HG02588 (cell line): ENCODE measurements around the gene LRRC8C.

Source experiments
- ATAC-seq: cut with Tn5 transposase; IDR thresholded peaks from one replicate; pipeline ENCODE4 v1.9.1; 2021; ENCODE audit warnings: mild to moderate bottlenecking, moderate library complexity; ENCODE audit not compliant: unreplicated experiment

The LRRC8C gene

GRCh38 chr1:89727517-89728312 lies 94.8 kb downstream of the LRRC8C start:
- no peak for ATAC-seq

- ATAC-seq, result no peak
Measured at GRCh38 chr1:89728381-89728780, 95.5 kb downstream of the LRRC8C start.

- ATAC-seq, result no peak
Measured at GRCh38 chr1:89732206-89732605, 99.3 kb downstream of the LRRC8C start.

- ATAC-seq, result no peak
Measured at GRCh38 chr1:89732643-89733222, 99.8 kb downstream of the LRRC8C start.

- no peak for ATAC-seq
Measured at GRCh38 chr1:89733748-89734147, 100.8 kb downstream of the LRRC8C start.

GRCh38 chr1:89734442-89734841 lies 101.5 kb downstream of the LRRC8C start:
- ATAC-seq, result no peak

GRCh38 chr1:89735479-89735878 lies 102.6 kb downstream of the LRRC8C start:
- no peak for ATAC-seq

- no peak for ATAC-seq
Measured at GRCh38 chr1:89736937-89737733, 104.2 kb downstream of the LRRC8C start.

- ATAC-seq, result no peak
Measured at GRCh38 chr1:89737985-89738510, 105.1 kb downstream of the LRRC8C start.

- peak; percentile 72 for ATAC-seq
Measured at GRCh38 chr1:89739013-89739843, 106.3 kb downstream of the LRRC8C start.

- no peak for ATAC-seq
Measured at GRCh38 chr1:89739844-89740216, 106.9 kb downstream of the LRRC8C start.

GRCh38 chr1:89743788-89744187 lies 110.9 kb downstream of the LRRC8C start:
- no peak for ATAC-seq

- ATAC-seq, result no peak
Measured at GRCh38 chr1:89746424-89747149, 113.7 kb downstream of the LRRC8C start.

- ATAC-seq, result no peak
Measured at GRCh38 chr1:89753761-89754160, 120.8 kb downstream of the LRRC8C start.

- no peak for ATAC-seq
Measured at GRCh38 chr1:89754518-89754917, 121.6 kb downstream of the LRRC8C start.

- no peak for ATAC-seq
Measured at GRCh38 chr1:89755591-89755990, 122.7 kb downstream of the LRRC8C start.

GRCh38 chr1:89757532-89757931 lies 124.6 kb downstream of the LRRC8C start:
- no peak for ATAC-seq

- no peak for ATAC-seq
Measured at GRCh38 chr1:89758156-89758555, 125.2 kb downstream of the LRRC8C start.

GRCh38 chr1:89759036-89759435 lies 126.1 kb downstream of the LRRC8C start:
- no peak for ATAC-seq

- no peak for ATAC-seq
Measured at GRCh38 chr1:89760496-89760895, 127.6 kb downstream of the LRRC8C start.
